PC-3 (cell line): Measurements from ENCODE around the gene PLEKHM3.

ENCODE experiments used
- EZH2 ChIP-seq: fragments of 300-600 bp; sonication (generic); IDR thresholded peaks from one replicate; pipeline ENCODE4 v1.6.1; 2017; ENCODE audit warnings: antibody characterized with exemption, mild to moderate bottlenecking, low read length; ENCODE audit not compliant: unreplicated experiment
- TF ChIP-seq, protein P1 (sequence below): fragments of 300-600 bp; sonication (generic); conservative IDR thresholded peaks from 2 replicates; pipeline ENCODE4 v1.5.1; 2017; ENCODE audit warnings: antibody characterized with exemption, low read depth, mild to moderate bottlenecking, low read length

- TF ChIP-seq, protein P1, sequence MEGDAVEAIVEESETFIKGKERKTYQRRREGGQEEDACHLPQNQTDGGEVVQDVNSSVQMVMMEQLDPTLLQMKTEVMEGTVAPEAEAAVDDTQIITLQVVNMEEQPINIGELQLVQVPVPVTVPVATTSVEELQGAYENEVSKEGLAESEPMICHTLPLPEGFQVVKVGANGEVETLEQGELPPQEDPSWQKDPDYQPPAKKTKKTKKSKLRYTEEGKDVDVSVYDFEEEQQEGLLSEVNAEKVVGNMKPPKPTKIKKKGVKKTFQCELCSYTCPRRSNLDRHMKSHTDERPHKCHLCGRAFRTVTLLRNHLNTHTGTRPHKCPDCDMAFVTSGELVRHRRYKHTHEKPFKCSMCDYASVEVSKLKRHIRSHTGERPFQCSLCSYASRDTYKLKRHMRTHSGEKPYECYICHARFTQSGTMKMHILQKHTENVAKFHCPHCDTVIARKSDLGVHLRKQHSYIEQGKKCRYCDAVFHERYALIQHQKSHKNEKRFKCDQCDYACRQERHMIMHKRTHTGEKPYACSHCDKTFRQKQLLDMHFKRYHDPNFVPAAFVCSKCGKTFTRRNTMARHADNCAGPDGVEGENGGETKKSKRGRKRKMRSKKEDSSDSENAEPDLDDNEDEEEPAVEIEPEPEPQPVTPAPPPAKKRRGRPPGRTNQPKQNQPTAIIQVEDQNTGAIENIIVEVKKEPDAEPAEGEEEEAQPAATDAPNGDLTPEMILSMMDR = no peak
- no peak for TF ChIP-seq EZH2
Measured at GRCh38 chr2:207920721-207921120, 104.6 kb downstream of the PLEKHM3 start.
